ENCODE results near the gene YY1.

The YY1 gene

GRCh38 chr14:100323942-100324307 is 85.0 kb downstream of the YY1 start:
- TF ChIP-seq POLR2AphosphoS5 (IDR thresholded peaks at IDR 0.05; ENCODE audit: low read depth, low read length) (no peak), FOXP2 (optimal IDR thresholded peaks at IDR 0.05; ENCODE audit: borderline replicate concordance, extremely low read depth, extremely low read length, insufficient read depth) (no peak), SIN3A (IDR thresholded peaks at IDR 0.05; ENCODE audit: borderline replicate concordance, insufficient read depth, low read length) (no peak), TAF1 (IDR thresholded peaks at IDR 0.05; ENCODE audit: borderline replicate concordance, insufficient read depth, low read length) (no peak)
- TF ChIP-seq, protein P1, sequence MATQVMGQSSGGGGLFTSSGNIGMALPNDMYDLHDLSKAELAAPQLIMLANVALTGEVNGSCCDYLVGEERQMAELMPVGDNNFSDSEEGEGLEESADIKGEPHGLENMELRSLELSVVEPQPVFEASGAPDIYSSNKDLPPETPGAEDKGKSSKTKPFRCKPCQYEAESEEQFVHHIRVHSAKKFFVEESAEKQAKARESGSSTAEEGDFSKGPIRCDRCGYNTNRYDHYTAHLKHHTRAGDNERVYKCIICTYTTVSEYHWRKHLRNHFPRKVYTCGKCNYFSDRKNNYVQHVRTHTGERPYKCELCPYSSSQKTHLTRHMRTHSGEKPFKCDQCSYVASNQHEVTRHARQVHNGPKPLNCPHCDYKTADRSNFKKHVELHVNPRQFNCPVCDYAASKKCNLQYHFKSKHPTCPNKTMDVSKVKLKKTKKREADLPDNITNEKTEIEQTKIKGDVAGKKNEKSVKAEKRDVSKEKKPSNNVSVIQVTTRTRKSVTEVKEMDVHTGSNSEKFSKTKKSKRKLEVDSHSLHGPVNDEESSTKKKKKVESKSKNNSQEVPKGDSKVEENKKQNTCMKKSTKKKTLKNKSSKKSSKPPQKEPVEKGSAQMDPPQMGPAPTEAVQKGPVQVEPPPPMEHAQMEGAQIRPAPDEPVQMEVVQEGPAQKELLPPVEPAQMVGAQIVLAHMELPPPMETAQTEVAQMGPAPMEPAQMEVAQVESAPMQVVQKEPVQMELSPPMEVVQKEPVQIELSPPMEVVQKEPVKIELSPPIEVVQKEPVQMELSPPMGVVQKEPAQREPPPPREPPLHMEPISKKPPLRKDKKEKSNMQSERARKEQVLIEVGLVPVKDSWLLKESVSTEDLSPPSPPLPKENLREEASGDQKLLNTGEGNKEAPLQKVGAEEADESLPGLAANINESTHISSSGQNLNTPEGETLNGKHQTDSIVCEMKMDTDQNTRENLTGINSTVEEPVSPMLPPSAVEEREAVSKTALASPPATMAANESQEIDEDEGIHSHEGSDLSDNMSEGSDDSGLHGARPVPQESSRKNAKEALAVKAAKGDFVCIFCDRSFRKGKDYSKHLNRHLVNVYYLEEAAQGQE (IDR thresholded peaks at IDR 0.05; ENCODE audit: insufficient read depth in 1 of 2, low read depth in 2 of 2, low read length in 2 of 2): no peak

- TF ChIP-seq POLR2AphosphoS5 (IDR thresholded peaks at IDR 0.05; ENCODE audit: low read depth, low read length) (no peak), SIN3A (IDR thresholded peaks at IDR 0.05; ENCODE audit: borderline replicate concordance, insufficient read depth, low read length) (no peak), TAF1 (IDR thresholded peaks at IDR 0.05; ENCODE audit: borderline replicate concordance, insufficient read depth, low read length) (no peak), FOXP2 (optimal IDR thresholded peaks at IDR 0.05; ENCODE audit: borderline replicate concordance, extremely low read depth, extremely low read length, insufficient read depth) (no peak)
- TF ChIP-seq, protein P1 (IDR thresholded peaks at IDR 0.05; ENCODE audit: insufficient read depth in 1 of 2, low read depth in 2 of 2, low read length in 2 of 2): no peak
Measured at GRCh38 chr14:100325231-100325632, 86.3 kb downstream of the YY1 start.

- TF ChIP-seq TAF1 (IDR thresholded peaks at IDR 0.05; ENCODE audit: borderline replicate concordance, insufficient read depth, low read length) (no peak), FOXP2 (optimal IDR thresholded peaks at IDR 0.05; ENCODE audit: borderline replicate concordance, extremely low read depth, extremely low read length, insufficient read depth) (no peak), POLR2AphosphoS5 (IDR thresholded peaks at IDR 0.05; ENCODE audit: low read depth, low read length) (no peak), SIN3A (IDR thresholded peaks at IDR 0.05; ENCODE audit: borderline replicate concordance, insufficient read depth, low read length) (no peak)
- TF ChIP-seq, protein P1 (IDR thresholded peaks at IDR 0.05; ENCODE audit: insufficient read depth in 1 of 2, low read depth in 2 of 2, low read length in 2 of 2): no peak
Measured at GRCh38 chr14:100325958-100326357, 87.0 kb downstream of the YY1 start.

DNA sequence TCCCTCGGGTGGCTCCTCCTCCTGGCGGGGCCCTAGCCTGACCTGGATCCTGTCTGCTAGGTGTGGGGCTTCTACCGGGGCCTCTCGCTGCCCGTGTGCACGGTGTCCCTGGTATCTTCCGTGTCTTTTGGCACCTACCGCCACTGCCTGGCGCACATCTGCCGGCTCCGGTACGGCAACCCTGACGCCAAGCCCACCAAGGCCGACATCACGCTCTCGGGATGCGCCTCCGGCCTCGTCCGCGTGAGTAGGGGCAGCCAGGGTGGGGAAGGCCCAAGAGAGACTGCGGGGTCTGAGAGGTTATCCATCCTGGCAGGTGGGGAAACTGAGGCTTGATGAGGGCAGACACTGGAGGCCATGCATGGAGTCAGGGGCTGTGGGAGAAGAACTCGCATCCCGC is 88.2 kb downstream of the YY1 start:
- no peak for TF ChIP-seq TAF1 (IDR thresholded peaks at IDR 0.05; ENCODE audit: borderline replicate concordance, insufficient read depth, low read length)
- TF ChIP-seq, protein P1 (IDR thresholded peaks at IDR 0.05; ENCODE audit: insufficient read depth in 1 of 2, low read depth in 2 of 2, low read length in 2 of 2): no peak
- TF ChIP-seq FOXP2 (optimal IDR thresholded peaks at IDR 0.05; ENCODE audit: borderline replicate concordance, extremely low read depth, extremely low read length, insufficient read depth): no peak
- TF ChIP-seq POLR2AphosphoS5 (IDR thresholded peaks at IDR 0.05; ENCODE audit: low read depth, low read length): no peak
- no peak for TF ChIP-seq SIN3A (IDR thresholded peaks at IDR 0.05; ENCODE audit: borderline replicate concordance, insufficient read depth, low read length)

All from PFSK-1 (cell line).